Measurements from ENCODE around the gene RAD1. TPM values are rescaled to one million over a fixed set of nuclear protein-coding genes. Genes with fewer than 3 reads are reported as not detected.

RAD1 gene
- total and polyA plus RNA-seq, 5 donors from 2014 or later, result 18.1 to 29.6 (median 19.8) TPM

- no peak for DNase-seq
- H3K4me3 Mint-ChIP-seq, result no peak overlapping the region
Observed at GRCh38 chr5:34895641-34896419, 19.5 kb downstream of the RAD1 start.

GRCh38 chr5:34894716-34895115, 20.6 kb downstream of the RAD1 start:
- no peaks in the 10 kb centered on the region for H3K27me3 Mint-ChIP-seq
- no peaks in the 10 kb centered on the region for H3K27me3 ChIP-seq (ENCODE audit: control insufficient read depth, insufficient read depth, low read length)
- ATAC-seq (ENCODE audit: low read depth in 2 of 2) (no peak), DNase-seq (no peak)
- H3K9me3 Mint-ChIP-seq, result no peaks in the 10 kb centered on the region
- H3K36me3 Mint-ChIP-seq, result peaks cover 14% of the 10 kb centered on the region
- H3K4me3 Mint-ChIP-seq, result no peak overlapping the region
- no peaks in the 10 kb centered on the region for H3K36me3 ChIP-seq (ENCODE audit: control insufficient read depth, insufficient read depth, low read length)
- no peak overlapping the region for H3K27ac ChIP-seq (ENCODE audit: insufficient read depth, low read length, poor library complexity, severe bottlenecking)
- no peak overlapping the region for H3K27ac Mint-ChIP-seq
- H3K4me1 ChIP-seq (ENCODE audit: control insufficient read depth, insufficient read depth, low read length, poor library complexity, severe bottlenecking), result no peaks in the 10 kb centered on the region
- H3K9me3 ChIP-seq (ENCODE audit: control insufficient read depth in 2 of 2, low read length in 2 of 2), result no peaks in the 10 kb centered on the region
- no peaks in the 10 kb centered on the region for H3K4me1 Mint-ChIP-seq
- H3K4me3 ChIP-seq (ENCODE audit: low read depth, low read length), result no peak overlapping the region

More at GRCh38 chr5:34895641-34896419, 19.5 kb downstream of the RAD1 start:
- Histone ChIP-seq H3K27ac (ENCODE audit: insufficient read depth, low read length, poor library complexity, severe bottlenecking) (no peak overlapping the region), H3K4me3 (ENCODE audit: low read depth, low read length) (no peak overlapping the region), H3K4me1 (ENCODE audit: control insufficient read depth, insufficient read depth, low read length, poor library complexity, severe bottlenecking) (no peaks in the 10 kb centered on the region), H3K36me3 (ENCODE audit: control insufficient read depth, insufficient read depth, low read length) (no peaks in the 10 kb centered on the region), H3K27me3 (ENCODE audit: control insufficient read depth, insufficient read depth, low read length) (no peaks in the 10 kb centered on the region), H3K9me3 (ENCODE audit: control insufficient read depth in 2 of 2, low read length in 2 of 2) (no peaks in the 10 kb centered on the region)
- peak overlapping the region in 1 of 3 donors; percentile 2 for H3K27ac Mint-ChIP-seq
- no peak for ATAC-seq (ENCODE audit: low read depth in 2 of 2)
- no peaks in the 10 kb centered on the region for H3K4me1 Mint-ChIP-seq
- no peaks in the 10 kb centered on the region for H3K9me3 Mint-ChIP-seq
- peaks cover 14% of the 10 kb centered on the region for H3K36me3 Mint-ChIP-seq
- H3K27me3 Mint-ChIP-seq, result no peaks in the 10 kb centered on the region

- H3K27me3 Mint-ChIP-seq, result peaks cover under 1% of the 10 kb centered on the region
- Histone ChIP-seq H3K4me3 (ENCODE audit: low read depth, low read length) (no peak overlapping the region), H3K27me3 (ENCODE audit: control insufficient read depth, insufficient read depth, low read length) (no peaks in the 10 kb centered on the region), H3K27ac (ENCODE audit: insufficient read depth, low read length, poor library complexity, severe bottlenecking) (no peak overlapping the region), H3K9me3 (ENCODE audit: control insufficient read depth in 2 of 2, low read length in 2 of 2) (no peaks in the 10 kb centered on the region), H3K4me1 (ENCODE audit: control insufficient read depth, insufficient read depth, low read length, poor library complexity, severe bottlenecking) (no peaks in the 10 kb centered on the region), H3K36me3 (ENCODE audit: control insufficient read depth, insufficient read depth, low read length) (no peaks in the 10 kb centered on the region)
- ATAC-seq (ENCODE audit: low read depth in 2 of 2), result no peak
- H3K4me3 Mint-ChIP-seq, result no peak overlapping the region
- no peaks in the 10 kb centered on the region for H3K9me3 Mint-ChIP-seq
- no peaks in the 10 kb centered on the region for H3K4me1 Mint-ChIP-seq
- peaks cover 10% of the 10 kb centered on the region for H3K36me3 Mint-ChIP-seq
- H3K27ac Mint-ChIP-seq, result peak overlapping the region in 2 of 3 donors; percentile 20 to 65
- no peak for DNase-seq
Observed at GRCh38 chr5:34892414-34892813, 22.9 kb downstream of the RAD1 start.

GRCh38 chr5:34891981-34892380, 23.3 kb downstream of the RAD1 start:
- Mint-ChIP-seq H3K27me3 (peaks cover 5% of the 10 kb centered on the region), H3K9me3 (no peaks in the 10 kb centered on the region), H3K36me3 (peaks cover 10% of the 10 kb centered on the region), H3K27ac (no peak overlapping the region), H3K4me1 (no peaks in the 10 kb centered on the region), H3K4me3 (no peak overlapping the region)
- Histone ChIP-seq H3K9me3 (ENCODE audit: control insufficient read depth in 2 of 2, low read length in 2 of 2) (no peaks in the 10 kb centered on the region), H3K4me3 (ENCODE audit: low read depth, low read length) (no peak overlapping the region), H3K36me3 (ENCODE audit: control insufficient read depth, insufficient read depth, low read length) (no peaks in the 10 kb centered on the region), H3K4me1 (ENCODE audit: control insufficient read depth, insufficient read depth, low read length, poor library complexity, severe bottlenecking) (no peaks in the 10 kb centered on the region), H3K27me3 (ENCODE audit: control insufficient read depth, insufficient read depth, low read length) (no peaks in the 10 kb centered on the region), H3K27ac (ENCODE audit: insufficient read depth, low read length, poor library complexity, severe bottlenecking) (no peak overlapping the region)
- ATAC-seq (ENCODE audit: low read depth in 2 of 2) (no peak), DNase-seq (no peak)

GRCh38 chr5:34889394-34889793, 25.9 kb downstream of the RAD1 start:
- no peaks in the 10 kb centered on the region for H3K4me1 Mint-ChIP-seq
- Histone ChIP-seq H3K4me1 (ENCODE audit: control insufficient read depth, insufficient read depth, low read length, poor library complexity, severe bottlenecking) (no peaks in the 10 kb centered on the region), H3K27ac (ENCODE audit: insufficient read depth, low read length, poor library complexity, severe bottlenecking) (no peak overlapping the region), H3K4me3 (ENCODE audit: low read depth, low read length) (no peak overlapping the region), H3K27me3 (ENCODE audit: control insufficient read depth, insufficient read depth, low read length) (peaks cover under 1% of the 10 kb centered on the region), H3K36me3 (ENCODE audit: control insufficient read depth, insufficient read depth, low read length) (no peaks in the 10 kb centered on the region), H3K9me3 (ENCODE audit: control insufficient read depth in 2 of 2, low read length in 2 of 2) (no peaks in the 10 kb centered on the region)
- DNase-seq (no peak), ATAC-seq (ENCODE audit: low read depth in 2 of 2) (no peak)
- H3K4me3 Mint-ChIP-seq, result no peak overlapping the region
- no peaks in the 10 kb centered on the region for H3K9me3 Mint-ChIP-seq
- H3K27ac Mint-ChIP-seq, result no peak overlapping the region
- no peaks in the 10 kb centered on the region for H3K36me3 Mint-ChIP-seq
- peaks cover 6% of the 10 kb centered on the region for H3K27me3 Mint-ChIP-seq

- Mint-ChIP-seq H3K9me3 (peaks cover 0 to 6% (median 0%) of the 10 kb centered on the region in 7 donors), H3K27ac (no peak overlapping the region), H3K36me3 (no peaks in the 10 kb centered on the region), H3K4me3 (no peak overlapping the region), H3K27me3 (peaks cover 20% of the 10 kb centered on the region), H3K4me1 (no peaks in the 10 kb centered on the region)
- Histone ChIP-seq H3K36me3 (ENCODE audit: control insufficient read depth, insufficient read depth, low read length) (no peaks in the 10 kb centered on the region), H3K4me1 (ENCODE audit: control insufficient read depth, insufficient read depth, low read length, poor library complexity, severe bottlenecking) (no peaks in the 10 kb centered on the region), H3K9me3 (ENCODE audit: control insufficient read depth in 2 of 2, low read length in 2 of 2) (no peaks in the 10 kb centered on the region), H3K27ac (ENCODE audit: insufficient read depth, low read length, poor library complexity, severe bottlenecking) (no peak overlapping the region), H3K4me3 (ENCODE audit: low read depth, low read length) (no peak overlapping the region), H3K27me3 (ENCODE audit: control insufficient read depth, insufficient read depth, low read length) (peaks cover 2% of the 10 kb centered on the region)
- ATAC-seq (ENCODE audit: low read depth in 2 of 2), result no peak
- no peak for DNase-seq
Observed at GRCh38 chr5:34886392-34887119, 28.7 kb downstream of the RAD1 start.

- Mint-ChIP-seq H3K27me3 (peaks cover 20% of the 10 kb centered on the region), H3K36me3 (no peaks in the 10 kb centered on the region), H3K9me3 (peaks cover 0 to 12% (median 4%) of the 10 kb centered on the region in 7 donors), H3K4me1 (no peaks in the 10 kb centered on the region), H3K4me3 (no peak overlapping the region), H3K27ac (no peak overlapping the region)
- ATAC-seq (ENCODE audit: low read depth in 2 of 2), result no peak
- H3K4me1 ChIP-seq (ENCODE audit: control insufficient read depth, insufficient read depth, low read length, poor library complexity, severe bottlenecking), result no peaks in the 10 kb centered on the region
- no peak for DNase-seq
- no peak overlapping the region for H3K4me3 ChIP-seq (ENCODE audit: low read depth, low read length)
- no peaks in the 10 kb centered on the region for H3K36me3 ChIP-seq (ENCODE audit: control insufficient read depth, insufficient read depth, low read length)
- H3K9me3 ChIP-seq (ENCODE audit: control insufficient read depth in 2 of 2, low read length in 2 of 2), result peaks cover 0 to 2% of the 10 kb centered on the region in 2 experiments
- peaks cover 6% of the 10 kb centered on the region for H3K27me3 ChIP-seq (ENCODE audit: control insufficient read depth, insufficient read depth, low read length)
- H3K27ac ChIP-seq (ENCODE audit: insufficient read depth, low read length, poor library complexity, severe bottlenecking), result no peak overlapping the region
Observed at GRCh38 chr5:34881246-34881645, 34.1 kb downstream of the RAD1 start.
